NCI-H2171 (cell line): ENCODE data around the gene CTDSP2.
"Not testable (repeated sequence)": the region's sequence is repeated elsewhere in the genome, so short reads cannot be mapped to it uniquely, and the experiment has no call there.

Source experiments
- DNase-seq: peaks from one replicate; lab custom pipeline; 2025; lab: John Stamatoyannopoulos, UW

CTDSP2 gene, protein sequence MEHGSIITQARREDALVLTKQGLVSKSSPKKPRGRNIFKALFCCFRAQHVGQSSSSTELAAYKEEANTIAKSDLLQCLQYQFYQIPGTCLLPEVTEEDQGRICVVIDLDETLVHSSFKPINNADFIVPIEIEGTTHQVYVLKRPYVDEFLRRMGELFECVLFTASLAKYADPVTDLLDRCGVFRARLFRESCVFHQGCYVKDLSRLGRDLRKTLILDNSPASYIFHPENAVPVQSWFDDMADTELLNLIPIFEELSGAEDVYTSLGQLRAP

DNA sequence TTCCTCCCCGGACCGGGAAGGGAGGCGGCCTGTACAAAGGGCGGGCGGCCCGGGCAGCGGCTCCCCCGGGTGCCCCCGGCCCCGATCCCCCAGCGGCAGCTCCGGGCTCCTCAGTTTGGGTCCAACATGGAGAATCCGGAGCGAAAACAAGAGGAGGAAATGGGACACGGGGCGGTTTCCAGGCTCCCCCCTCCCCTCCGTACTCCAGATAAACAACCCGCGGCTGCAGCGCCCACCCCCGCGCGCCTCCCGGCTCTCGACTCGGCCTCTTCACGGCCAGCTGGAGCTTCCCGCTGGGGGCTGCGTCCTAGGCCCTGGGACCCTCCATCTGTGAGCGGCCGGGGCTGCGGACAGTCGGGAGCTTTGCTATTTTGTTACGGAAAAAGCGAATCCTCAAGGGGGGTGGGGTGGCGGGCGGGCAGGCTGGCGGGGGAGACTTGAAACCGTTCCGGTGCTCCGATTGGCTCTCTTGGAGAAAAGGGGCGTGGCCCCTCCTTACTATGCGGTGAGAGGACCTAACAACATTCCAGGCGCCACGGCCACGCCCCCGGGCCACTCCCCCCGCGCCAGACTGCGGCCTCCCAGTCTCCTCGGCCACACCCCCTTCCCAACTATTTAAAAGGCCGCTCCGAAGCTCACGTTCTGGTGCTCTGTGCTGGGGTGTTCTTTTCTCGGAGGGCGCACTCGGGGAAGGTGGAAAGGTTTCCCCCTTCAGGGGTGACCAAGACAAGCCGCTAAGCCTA is at the start of gene CTDSP2:
Gene CTDSP2 (minus strand): TSS at position 153 of the 743 bp plus-strand sequence. CDS start 294 bp downstream, outside the sequence.
- DNase-seq = peak; percentile 98

DNA sequence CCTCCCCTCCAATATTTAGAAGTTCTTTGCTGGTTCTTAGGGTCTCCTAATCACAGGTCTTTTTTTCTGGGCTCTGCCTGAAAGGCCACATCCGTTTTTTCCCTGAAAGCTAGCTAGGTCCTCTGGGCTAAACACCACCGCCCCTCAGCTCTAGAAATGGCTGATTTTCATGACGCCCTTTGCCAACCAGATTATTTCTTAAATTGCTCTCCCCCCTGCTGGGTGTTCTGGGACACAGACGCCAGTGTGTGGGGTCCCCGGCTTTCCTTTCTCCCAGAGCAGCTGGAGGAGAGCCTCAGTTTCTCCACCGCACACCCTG is 49.5 kb upstream of the CTDSP2 start:
- no peak for DNase-seq

DNA sequence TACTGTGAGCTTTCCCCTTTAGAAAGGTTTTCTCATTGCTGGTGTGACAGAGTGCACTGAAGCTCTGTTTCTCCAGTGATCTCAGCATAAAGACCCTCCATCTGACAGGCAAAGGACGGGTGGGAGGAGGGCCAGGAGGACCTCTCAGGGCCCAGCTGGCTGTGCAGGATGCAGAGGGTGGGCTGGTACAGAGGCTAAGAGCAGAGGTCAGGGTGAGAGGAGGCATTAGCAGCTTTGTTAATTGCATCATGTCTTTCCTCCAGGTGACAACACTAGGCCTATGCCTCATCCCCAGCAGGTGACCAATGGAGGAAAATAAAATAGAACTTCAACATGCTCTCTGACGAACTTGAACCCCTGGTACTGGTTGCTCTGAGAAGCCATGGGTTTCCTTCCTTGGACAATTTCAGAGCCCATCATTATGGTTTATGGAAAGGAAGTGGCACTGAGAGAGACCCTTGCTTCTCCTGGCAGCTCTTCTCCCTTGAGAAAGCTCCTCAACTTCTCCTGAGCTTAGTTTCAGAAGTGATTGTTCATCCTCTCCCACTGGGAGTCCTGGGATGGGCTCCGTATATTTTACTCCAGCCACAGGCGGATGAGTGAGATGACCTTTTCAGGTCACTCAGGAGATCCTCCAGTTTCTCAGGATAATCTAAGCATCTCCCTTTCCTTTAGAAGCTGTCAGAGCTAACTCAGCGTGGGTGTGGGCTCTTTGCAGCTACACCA is 49.0 kb upstream of the CTDSP2 start:
- no peak for DNase-seq

DNA sequence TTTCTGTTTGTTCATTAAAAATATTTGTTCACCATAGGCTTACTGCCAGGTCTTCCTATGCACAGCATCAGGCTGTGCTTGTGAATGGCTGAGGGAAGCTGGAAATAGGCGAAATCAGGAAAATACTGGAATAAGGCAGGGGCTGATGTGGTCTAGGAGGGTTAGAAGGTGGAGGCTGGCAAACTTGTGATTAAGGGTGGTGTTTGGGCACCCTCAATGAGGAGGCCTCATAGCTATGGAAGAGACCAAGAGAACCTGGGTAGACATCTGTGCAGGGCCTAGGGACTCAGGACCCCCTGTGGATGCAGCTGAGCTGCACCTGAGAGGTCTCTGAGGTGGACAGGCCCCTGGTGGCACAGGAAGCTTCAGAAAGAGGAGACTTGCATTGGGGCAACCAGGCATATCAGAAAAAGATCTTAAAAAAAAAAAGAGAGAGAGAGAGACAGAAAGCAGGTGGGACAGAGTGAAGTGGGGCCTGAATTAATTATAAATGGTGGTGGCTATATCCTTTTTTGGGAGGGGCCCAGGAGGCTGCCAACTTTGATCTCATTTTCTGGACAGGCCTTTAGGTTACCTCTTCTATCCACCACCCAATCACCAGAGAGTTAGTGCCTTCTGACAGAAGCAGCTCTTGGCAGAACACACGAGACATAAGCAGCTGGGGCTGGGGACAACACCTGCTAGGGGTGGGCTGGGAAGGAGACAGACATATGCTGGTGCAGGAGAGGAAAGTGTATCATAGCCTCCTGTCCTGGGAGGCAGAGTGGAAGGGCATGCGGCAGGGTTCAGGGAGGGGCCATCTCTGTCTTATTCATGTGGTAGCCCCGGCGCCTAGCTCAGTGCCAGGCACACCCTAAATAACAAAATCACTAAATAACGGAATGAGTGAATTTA is 48.1 kb upstream of the CTDSP2 start:
- peak; percentile 89 for DNase-seq

DNA sequence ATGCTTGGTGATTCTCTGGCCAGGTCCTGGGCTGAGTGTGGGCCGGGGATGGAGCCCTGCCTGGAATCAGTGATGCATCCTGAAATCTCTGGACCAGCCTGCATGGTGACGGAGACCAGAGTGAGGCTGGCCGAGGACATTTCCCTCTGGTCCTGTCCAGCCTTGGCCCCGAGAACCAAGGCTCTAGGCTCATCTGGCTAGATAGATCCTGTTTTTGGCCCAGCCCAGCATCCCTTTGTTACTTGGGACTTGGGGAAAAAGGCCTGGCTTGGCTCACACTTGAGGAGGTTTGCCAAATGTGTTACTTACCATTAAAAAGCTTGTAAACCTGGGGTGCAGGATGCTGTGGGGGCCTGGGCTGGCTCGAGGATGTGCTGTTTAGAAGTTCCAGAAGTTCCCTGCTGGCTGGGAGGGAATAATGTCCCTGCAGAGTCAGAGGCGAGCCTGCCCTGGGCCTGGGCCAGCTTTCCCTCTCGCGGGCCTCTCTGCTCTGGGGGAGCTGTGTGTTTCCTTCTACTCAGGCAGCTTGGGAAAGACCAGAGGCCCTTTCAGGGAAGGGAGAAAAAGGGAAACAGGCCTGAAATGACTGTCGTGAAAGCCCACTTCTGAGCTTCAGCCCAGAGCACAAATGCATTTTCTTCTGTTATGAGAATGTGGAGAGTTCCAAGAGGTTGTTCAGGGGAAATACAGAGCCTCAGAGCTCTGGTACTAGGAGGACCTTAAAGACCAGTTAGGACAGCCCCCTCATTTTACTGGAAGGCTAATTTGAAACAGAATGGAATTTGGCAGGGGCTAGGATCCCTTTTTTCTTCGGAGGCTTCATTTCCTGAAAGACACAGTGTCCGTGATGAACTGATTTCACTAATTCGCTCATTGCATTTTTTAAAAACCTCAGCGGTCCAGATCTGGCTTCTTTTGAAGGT is 47.2 kb upstream of the CTDSP2 start:
- DNase-seq = peak; percentile 49

DNA sequence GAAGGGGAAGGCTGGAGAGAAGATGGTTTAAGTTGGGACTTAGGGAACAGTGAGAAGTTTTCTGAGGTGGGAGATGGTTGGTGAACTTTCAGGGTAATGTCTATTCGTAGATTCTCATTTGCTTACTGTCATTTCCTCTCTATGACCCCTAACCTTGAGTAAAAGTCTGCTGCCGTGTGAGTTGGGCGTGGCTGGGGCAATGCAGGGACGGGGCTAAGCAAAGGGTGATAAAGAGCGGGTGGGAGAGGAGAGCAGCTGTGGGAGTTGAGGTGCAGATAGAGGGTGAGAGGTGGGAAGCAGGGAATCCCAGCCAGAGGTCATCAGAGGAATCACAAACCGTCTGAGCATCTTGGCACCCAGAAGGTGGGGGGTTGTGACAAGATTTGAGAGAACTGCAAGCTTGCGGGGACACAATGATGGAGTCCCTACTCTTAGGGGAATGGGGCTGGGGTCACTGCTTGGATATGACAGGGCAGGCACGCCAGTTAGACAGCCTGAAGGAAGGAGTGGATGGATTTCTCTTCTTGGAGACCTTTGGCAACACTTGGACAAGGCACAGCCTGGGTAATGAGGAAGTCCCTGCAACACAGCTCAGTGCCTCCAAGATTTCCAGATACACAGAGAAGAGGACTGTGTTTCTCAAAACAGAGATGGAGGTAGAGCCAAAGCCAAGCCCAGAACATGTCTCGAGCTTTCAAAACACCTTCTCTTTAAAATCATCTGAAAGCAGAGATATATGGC is 45.9 kb upstream of the CTDSP2 start:
- DNase-seq = no peak

DNA sequence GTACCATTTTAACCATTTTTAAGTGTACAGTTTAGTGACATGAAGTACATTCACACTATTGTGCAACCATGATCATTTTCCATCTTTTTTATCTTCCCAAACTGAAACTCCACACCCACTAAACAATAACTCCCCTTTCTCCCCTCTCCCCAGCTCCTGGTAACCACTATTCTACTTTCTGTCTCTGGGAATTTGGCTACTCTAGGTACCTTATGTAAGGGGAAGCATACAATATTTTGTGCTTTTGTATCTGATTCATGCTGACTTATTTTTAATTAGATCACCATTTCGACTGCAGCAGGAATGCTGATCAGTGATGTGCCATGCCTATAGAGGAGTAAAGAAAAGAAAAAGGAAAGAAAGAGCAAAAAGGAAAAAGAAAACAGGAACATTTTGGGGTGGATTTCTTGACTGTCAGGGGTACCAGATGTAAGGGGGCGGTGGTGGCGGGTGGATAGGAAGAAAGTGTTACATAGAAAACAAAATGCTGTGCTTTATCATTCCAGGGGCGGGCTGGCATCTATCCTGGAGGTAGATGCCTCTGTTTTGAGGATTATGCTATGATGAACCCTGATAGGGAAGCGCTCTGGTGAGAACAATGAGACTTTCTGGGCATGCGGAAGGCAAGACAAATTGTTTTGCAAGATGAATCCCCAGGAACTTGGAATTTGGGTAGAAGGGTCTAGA is 45.2 kb upstream of the CTDSP2 start:
- DNase-seq = no peak

DNA sequence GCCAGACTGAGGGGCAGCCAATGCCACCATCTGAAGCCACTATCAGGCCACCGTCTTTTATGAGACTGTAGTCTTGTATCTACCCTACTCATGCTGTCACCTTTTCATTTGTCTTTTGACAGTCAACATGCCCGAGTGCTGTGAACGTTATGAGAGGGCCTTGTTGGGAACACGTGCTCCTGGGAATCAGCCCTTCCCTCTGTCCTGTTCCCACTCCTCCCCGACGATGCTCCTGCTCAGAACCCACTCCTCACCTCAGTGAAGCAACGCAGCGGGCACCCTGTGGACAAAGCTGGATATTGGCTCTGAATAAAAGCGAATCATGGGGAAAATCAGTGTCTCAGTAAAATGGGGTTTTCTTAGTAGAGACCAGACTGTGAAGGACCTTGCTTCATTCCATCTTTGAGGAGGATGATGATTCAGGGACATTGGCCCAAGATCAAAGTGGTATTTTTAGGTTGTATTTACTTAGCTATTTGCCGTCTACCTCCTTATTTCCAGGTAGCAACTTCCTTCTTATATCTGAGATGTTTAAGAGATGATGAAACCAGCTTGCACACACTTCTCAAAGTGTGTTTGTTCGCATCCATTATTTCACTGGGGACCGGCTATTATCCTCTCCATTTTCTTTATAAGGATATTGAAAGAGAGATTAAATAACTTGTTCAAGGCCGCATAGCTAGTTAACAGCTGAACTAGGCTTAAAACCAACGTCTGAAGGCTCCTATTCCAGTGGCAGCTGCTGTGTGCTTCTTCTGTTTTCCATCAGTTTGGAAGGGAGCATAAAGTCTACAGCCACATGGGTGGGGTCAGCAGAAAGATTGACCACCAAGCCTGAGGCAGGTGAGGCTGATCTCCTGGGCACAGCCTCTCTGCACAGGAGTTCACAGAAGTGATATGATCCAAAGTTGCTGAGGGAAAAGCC is 43.9 kb upstream of the CTDSP2 start:
- no peak for DNase-seq

DNA sequence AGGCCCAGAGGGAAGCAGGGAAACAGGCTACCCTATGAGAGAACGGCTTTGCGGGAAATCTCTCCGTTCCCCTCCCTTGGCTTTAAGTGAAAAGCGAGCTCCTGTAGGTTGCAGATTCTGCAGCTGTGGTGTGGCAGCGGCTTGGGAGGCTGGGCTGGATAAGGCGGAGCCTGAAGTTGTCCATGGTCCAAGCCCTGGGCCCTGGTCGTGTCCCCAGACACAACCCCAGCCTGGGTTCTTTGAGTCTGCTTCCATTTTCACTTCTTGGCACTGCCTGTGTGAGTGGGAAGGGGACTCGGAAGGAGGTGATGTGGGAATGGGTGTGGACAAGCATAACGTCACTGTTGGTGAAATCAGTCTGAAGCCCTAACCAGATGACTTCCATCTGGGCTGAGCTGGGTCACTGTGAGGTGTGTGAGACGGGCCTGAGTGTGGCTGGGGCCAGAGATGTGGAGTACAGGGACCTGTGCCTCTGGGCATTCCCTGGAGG is 43.0 kb upstream of the CTDSP2 start:
- no peak for DNase-seq

DNA sequence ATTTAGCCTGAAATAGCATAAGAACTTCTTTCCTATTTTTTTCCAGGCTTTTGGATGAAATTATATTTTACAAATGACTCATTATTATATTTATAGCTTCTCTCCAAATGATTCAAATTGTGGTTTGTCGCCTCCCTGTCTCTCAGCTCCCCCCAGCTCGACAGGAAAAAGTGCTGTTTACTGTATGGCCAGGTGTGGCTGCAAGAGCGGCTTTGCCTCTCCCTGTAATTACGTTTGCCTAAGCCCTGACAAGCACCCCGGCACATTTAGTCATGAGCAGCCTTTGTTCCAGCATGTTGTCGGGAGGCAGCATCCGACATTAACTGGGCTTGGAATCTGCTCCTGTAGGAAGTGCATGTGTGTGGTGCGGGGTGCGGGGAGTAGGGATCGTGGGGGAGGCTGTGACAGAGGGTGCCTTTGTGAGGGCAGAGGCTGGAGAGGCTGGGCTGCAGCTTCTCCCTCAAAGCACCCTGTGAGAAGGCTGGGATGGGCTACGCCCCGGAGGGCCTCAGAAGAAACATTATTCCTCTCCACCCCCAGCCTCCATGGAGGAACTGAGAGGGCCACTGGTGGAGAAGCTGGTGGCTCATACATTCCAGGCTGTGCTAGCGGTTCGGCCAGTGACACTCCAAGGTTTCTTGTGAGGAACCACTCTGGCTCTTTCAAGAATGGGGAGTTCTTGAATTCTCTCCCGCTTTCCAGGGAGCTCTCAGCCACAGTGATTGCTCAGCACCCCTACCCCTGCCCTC is 42.1 kb upstream of the CTDSP2 start:
- peak; percentile 52 for DNase-seq

DNA sequence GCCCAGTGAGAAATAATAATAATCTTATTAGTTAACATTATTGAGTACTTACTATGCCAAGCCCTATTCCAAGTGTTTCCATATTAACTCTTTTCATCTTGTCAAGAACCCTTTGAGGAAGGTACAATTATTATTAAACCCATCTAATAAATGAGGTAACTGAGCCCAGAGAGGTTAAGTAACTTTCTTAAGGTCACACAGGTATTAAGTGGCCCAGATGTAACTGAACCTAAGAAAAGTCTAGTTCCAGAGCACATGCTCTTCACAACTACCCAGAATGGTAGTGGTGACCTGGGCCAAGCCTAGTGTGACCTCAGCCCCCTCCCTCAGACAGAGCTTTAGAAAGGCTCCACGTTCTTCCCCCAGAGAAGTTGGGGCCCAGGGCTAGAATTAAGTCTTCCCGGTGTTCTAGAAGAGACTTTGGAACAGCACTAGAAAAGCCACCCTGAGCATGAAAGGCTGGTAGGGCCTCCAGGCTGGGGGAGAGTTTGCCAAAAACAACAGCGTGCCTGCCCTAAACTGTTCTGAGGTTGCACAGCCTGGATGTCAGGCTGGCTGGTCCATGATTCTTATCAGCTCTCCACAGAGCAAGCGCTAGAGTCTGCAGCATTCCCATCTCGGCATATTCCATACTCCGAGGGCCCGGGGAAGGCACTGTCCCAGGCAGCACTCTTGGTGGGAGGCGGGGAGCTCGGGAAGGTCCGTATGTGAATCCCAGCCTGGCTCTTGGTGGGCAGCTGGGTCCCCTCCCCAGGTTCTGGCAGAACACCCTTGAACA is 41.3 kb upstream of the CTDSP2 start:
- DNase-seq = no peak

DNA sequence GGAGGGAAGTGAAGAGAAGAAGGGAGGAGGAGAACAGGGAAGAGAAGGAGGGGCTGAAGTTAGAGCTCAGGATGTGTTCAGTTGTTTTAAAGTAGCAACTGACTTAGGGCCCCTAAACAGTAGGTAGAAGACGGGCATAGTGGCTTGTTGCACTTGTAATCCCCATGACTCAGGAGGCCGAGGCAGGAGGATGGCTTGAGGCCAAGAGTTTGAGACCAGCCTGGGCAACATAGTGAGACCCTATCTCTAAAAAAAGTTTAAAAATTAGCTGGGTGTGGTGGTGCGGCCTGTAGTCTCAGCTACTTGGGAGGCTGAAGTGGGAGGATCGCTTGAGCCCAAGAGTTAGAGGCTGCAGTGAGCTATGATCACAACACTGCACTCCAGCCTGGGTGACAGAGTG is 40.4 kb upstream of the CTDSP2 start:
- not testable (repeated sequence) for DNase-seq

DNA sequence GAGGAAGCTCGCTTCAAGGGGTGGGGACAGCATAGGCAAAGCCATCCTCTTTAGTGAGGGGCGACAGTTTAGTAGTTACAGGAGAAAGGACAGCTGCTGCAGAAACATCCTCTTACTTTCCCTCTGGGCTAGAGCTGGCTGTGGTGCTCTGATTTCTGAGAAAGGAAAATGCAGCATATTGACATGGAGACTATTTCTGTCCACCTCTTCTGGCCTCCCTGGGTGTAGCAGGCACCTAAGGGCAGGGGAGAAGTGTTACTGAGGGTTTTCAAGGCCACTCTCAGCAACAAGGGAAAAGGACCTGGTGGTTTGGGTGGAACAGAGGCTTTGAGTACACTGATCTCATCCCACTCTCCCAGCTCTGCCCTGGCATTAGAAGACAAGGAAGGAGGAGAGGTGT is 40.0 kb upstream of the CTDSP2 start:
- no peak for DNase-seq

DNA sequence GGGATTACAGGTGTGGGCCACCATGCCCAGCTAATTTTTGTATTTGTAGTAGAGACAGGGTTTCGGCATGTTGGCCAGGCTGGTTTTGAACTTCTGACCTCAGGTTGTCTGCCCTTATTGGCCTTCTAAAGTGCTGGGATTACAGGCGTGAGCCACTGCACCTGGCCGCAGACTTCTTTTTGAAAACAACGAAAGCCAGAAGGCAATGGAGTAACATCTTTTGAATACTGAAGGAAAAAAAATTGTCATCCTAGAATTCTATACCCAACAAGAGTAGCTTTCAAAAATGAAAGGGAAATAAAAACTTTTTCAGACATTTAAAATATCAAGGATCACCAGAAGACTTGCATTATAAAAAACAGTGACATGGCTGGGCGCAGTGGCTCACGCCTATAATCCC is 38.7 kb upstream of the CTDSP2 start:
- DNase-seq = no peak

DNA sequence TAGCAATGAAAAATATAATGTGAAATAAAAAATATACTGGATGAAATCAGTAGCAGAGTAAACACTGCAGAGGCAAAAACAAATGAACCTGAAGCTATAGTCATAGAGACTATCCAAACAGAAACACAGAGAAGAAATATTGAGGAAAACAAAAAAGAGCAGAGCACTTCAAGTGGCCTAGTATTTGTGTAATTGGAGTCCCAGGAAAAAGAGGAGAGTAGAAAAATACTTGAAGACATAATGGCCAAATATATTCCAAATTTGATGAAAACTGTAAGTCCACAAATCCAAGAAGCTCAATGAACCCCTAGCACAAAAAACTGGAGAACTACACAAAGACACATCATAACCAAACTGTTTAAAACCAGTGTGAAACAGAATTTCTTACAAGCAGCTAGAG is 37.2 kb upstream of the CTDSP2 start:
- DNase-seq = no peak

DNA sequence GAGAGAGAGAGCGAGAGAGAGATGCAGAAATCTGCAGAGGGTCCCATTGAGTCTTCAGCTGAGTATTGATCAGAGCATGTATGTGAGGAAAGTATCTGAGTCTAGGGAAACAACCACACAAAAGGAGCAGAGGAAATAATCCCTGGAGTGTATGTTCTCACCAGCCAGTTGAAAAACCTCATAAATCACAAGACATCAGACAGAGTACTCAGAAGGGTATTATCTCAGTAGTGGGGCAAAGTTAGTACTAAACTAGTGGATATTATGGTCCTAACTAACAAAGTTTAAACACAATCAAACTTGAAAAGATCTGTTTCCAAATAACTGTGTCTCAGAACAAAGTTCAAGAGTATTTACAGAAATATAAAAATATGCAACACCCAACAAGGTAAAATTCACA is 36.5 kb upstream of the CTDSP2 start:
- no peak for DNase-seq

DNA sequence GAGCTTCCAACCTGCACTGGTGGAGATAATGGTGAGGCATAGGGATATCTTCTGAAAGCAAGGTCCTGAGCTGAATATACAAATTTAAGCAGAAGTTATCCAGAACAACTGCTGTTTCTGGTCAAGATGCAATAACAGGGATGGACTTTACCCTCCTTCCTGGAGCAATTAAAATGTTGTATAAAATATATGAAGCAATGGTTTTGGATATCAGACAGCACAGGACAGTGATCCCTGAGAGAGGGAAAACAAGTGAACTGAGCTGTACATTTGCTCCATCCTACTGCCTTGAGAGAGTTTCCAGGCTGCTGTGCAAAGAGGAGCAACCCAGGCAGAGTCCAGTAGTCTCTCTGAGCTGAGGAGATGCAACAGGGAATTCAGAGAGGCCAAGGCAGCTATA is 36.0 kb upstream of the CTDSP2 start:
- no peak for DNase-seq
